ENCODE results near the gene SEPHS1. TPM values are rescaled to one million over a fixed set of nuclear protein-coding genes. Genes with fewer than 3 reads are reported as not detected.

SEPHS1 gene
- total and polyA plus RNA-seq, 2 donors (not counting 3 experiments of a cell fraction or from before 2014, with no cell fraction given): 40.6 to 55.4 TPM

DNA sequence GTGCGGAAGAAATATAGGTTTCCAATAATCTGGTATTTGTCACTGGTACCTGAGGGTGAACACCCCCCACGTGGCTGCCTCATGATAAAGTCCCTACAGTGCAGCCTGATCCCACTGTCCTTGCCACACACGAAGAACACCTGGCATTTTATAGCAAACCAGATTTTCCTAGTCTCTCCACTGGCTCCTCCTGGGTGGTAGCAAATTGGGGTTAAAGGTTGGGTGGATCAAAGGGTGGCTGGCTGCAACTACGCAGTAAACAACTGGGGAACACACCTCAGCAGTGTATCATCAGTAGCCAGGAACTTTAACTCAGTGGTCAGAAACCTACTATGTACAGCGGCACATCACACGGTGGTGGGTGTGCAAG lies 10.3 kb downstream of the SEPHS1 start:
- no peaks in the 10 kb centered on the region for H3K9me3 ChIP-seq (replicated peaks; ENCODE audit: control insufficient read depth, insufficient read depth, low read length)
- no peaks in the 10 kb centered on the region for H3K4me1 ChIP-seq (ENCODE audit: control insufficient read depth, extremely low read depth, insufficient read depth, low read length)
- no peak overlapping the region for H3K27ac ChIP-seq (ENCODE audit: insufficient read depth, low read depth, low read length)
- no peak overlapping the region for H3K4me3 ChIP-seq (replicated peaks in 1 of 3; ENCODE audit: insufficient read depth in 1 of 3, low read depth in 1 of 3, low read length in 3 of 3)
- H4K20me1 ChIP-seq (replicated peaks; ENCODE audit: control insufficient read depth, extremely low read depth, insufficient read depth, low read length): no peaks in the 10 kb centered on the region
- ChIA-PET POLR2A (no interaction called here), CTCF (no interaction called here)
- no TSS peak for BruUV-seq (replicated peaks)
- no peak for TF ChIP-seq JUN (IDR thresholded peaks at IDR 0.05; ENCODE audit: borderline replicate concordance, insufficient read depth, insufficient read length, low read depth)
- no peak for TF ChIP-seq POLR2A (IDR thresholded peaks at IDR 0.05; ENCODE audit: low read depth, low read length)
- no peak for TF ChIP-seq POLR2AphosphoS5 (IDR thresholded peaks at IDR 0.05; ENCODE audit: insufficient read depth, low read depth, low read length)
- TF ChIP-seq GATA2 (IDR thresholded peaks at IDR 0.05; ENCODE audit: insufficient read depth, insufficient read length, low read depth, low read length): no peak
- TF ChIP-seq EZH2 (IDR thresholded peaks at IDR 0.05; ENCODE audit: borderline replicate concordance, low read depth, low read length, severe bottlenecking): no peak
- no peak for TF ChIP-seq MYC (IDR thresholded peaks at IDR 0.05; ENCODE audit: low read depth, low read length)
- TF ChIP-seq, protein P1, sequence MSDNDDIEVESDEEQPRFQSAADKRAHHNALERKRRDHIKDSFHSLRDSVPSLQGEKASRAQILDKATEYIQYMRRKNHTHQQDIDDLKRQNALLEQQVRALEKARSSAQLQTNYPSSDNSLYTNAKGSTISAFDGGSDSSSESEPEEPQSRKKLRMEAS (IDR thresholded peaks at IDR 0.05; ENCODE audit: insufficient read depth, insufficient read length): no peak
- no peak for TF ChIP-seq FOS (IDR thresholded peaks at IDR 0.05; ENCODE audit: borderline replicate concordance, insufficient read depth, low read length)
- TF ChIP-seq, protein P2, sequence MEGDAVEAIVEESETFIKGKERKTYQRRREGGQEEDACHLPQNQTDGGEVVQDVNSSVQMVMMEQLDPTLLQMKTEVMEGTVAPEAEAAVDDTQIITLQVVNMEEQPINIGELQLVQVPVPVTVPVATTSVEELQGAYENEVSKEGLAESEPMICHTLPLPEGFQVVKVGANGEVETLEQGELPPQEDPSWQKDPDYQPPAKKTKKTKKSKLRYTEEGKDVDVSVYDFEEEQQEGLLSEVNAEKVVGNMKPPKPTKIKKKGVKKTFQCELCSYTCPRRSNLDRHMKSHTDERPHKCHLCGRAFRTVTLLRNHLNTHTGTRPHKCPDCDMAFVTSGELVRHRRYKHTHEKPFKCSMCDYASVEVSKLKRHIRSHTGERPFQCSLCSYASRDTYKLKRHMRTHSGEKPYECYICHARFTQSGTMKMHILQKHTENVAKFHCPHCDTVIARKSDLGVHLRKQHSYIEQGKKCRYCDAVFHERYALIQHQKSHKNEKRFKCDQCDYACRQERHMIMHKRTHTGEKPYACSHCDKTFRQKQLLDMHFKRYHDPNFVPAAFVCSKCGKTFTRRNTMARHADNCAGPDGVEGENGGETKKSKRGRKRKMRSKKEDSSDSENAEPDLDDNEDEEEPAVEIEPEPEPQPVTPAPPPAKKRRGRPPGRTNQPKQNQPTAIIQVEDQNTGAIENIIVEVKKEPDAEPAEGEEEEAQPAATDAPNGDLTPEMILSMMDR (IDR thresholded peaks at IDR 0.05; ENCODE audit: extremely low read depth in 1 of 2, insufficient read depth in 1 of 2, low read depth in 1 of 2, low read length in 2 of 2): no peak
- H3K4me2 ChIP-seq (ENCODE audit: insufficient read depth, low read length): no peak overlapping the region
- DNase-seq (ENCODE audit: low read depth, low spot score) (no peak), FAIRE-seq (no peak)
- no peaks in the 10 kb centered on the region for H3K9me1 ChIP-seq (replicated peaks; ENCODE audit: control insufficient read depth, extremely low read depth, insufficient read depth, low read length)
- no peak overlapping the region for H3K9ac ChIP-seq (replicated peaks; ENCODE audit: extremely low read depth, insufficient read depth, low read length)
- no peak overlapping the region for H2AFZ ChIP-seq (ENCODE audit: low read depth, low read length)
- H3K27me3 ChIP-seq (ENCODE audit: control insufficient read depth in 2 of 2, insufficient read depth in 2 of 2, low read length in 2 of 2): no peaks in the 10 kb centered on the region
- dilution Hi-C loops (cut with MboI; ENCODE audit: extremely low pct_ligation_motif_present, low sequenced_read_pairs): no loop called here
- H3K36me3 ChIP-seq (ENCODE audit: control insufficient read depth in 2 of 2, extremely low read depth in 1 of 2, insufficient read depth in 2 of 2, low read length in 2 of 2): peaks cover 8 to 13% of the 10 kb centered on the region in 2 experiments
- peaks cover 21% of the 10 kb centered on the region for H3K79me2 ChIP-seq (ENCODE audit: control insufficient read depth, insufficient read depth, low read length)
- intact Hi-C loops (cut with micrococcal nuclease): no loop called here

Data from endothelial cell of umbilical vein (primary cell).